DOHH2 (cell line): ENCODE results near the gene CDK2.

Experiments
- H3F3A ChIP-seq: fragments of 200-600 bp; sonication (generic), shearing (Covaris generic); 2 replicates; pipeline ENCODE4 v1.6.0; 2016; ENCODE audit warnings: antibody characterized with exemption, mild to moderate bottlenecking; ENCODE audit not compliant: control insufficient read depth, insufficient read depth
- H3K27ac ChIP-seq: fragments of 200-600 bp; sonication (generic); 2 replicates; pipeline ENCODE4 v1.5.1; 2014; ENCODE audit warnings: low read depth, mild to moderate bottlenecking, low read length, moderate library complexity
- H3K27me3 ChIP-seq: fragments of 200-600 bp; sonication (generic); 2 replicates; pipeline ENCODE4 v1.6.1; 2014; ENCODE audit warnings: mild to moderate bottlenecking, low read length, mixed read lengths; ENCODE audit not compliant: control insufficient read depth
- H3K36me3 ChIP-seq: fragments of 200-600 bp; sonication (generic); 2 replicates; pipeline ENCODE4 v1.6.1; 2014; ENCODE audit warnings: mild to moderate bottlenecking, low read length, moderate library complexity, mixed read lengths; ENCODE audit not compliant: control insufficient read depth
- H3K4me1 ChIP-seq: fragments of 200-600 bp; sonication (generic); 2 replicates; pipeline ENCODE4 v1.6.1; 2014; ENCODE audit warnings: mild to moderate bottlenecking, low read length, mixed read lengths; ENCODE audit not compliant: control insufficient read depth
- H3K4me2 ChIP-seq: fragments of 200-600 bp; sonication (generic); 2 replicates; pipeline ENCODE4 v1.6.0; 2014; ENCODE audit warnings: mild to moderate bottlenecking, low read length, moderate library complexity
- H3K4me3 ChIP-seq: fragments of 200-600 bp; sonication (generic); 2 replicates; pipeline ENCODE4 v1.5.1; 2014; ENCODE audit warnings: mild to moderate bottlenecking, low read length, mixed read lengths
- H3K79me2 ChIP-seq: fragments of 200-600 bp; sonication (generic); 2 replicates; pipeline ENCODE4 v1.6.1; 2014; ENCODE audit warnings: mild to moderate bottlenecking, low read length, mixed read lengths; ENCODE audit not compliant: control insufficient read depth
- H3K9me2 ChIP-seq: fragments of 200-600 bp; sonication (generic); replicated peaks from 2 replicates; pipeline ENCODE4 v1.6.1; 2014; ENCODE audit warnings: mild to moderate bottlenecking, low read length, mixed read lengths; ENCODE audit not compliant: control insufficient read depth
- H3K9me3 ChIP-seq: fragments of 200-600 bp; sonication (generic); 2 replicates; pipeline ENCODE4 v1.6.1; 2014; ENCODE audit warnings: antibody characterized with exemption, low read length, mixed read lengths; ENCODE audit not compliant: control insufficient read depth, insufficient read depth
- H4K20me1 ChIP-seq: fragments of 200-600 bp; sonication (generic); 2 replicates; pipeline ENCODE4 v1.6.0; 2014; ENCODE audit warnings: low read depth, mild to moderate bottlenecking, antibody characterized with exemption, low read length, moderate library complexity; ENCODE audit not compliant: control insufficient read depth, insufficient read depth
- CTCF ChIP-seq: fragments of 200-600 bp; sonication (generic); IDR thresholded peaks from one replicate; pipeline ENCODE4 v1.5.1; 2014; ENCODE audit warnings: antibody characterized with exemption, mild to moderate bottlenecking, low read depth, low read length; ENCODE audit not compliant: poor library complexity, severe bottlenecking
- EZH2phosphoT487 ChIP-seq: fragments of 200-600 bp; sonication (generic); IDR thresholded peaks from 2 replicates; pipeline ENCODE4 v1.6.1; 2017; ENCODE audit warnings: borderline replicate concordance, mild to moderate bottlenecking, antibody characterized with exemption, low read length, moderate library complexity, mixed read lengths

The CDK2 gene

GRCh38 chr12:56010111-56010570, 43.5 kb downstream of the CDK2 start:
- Histone ChIP-seq H3F3A (peaks cover 6% of the 10 kb centered on the region; the same call in 1 of the 2 replicates), H3K79me2 (0 out of 2 replicates have a peak, but pooled peaks cover 3% of the 10 kb centered on the region), H3K36me3 (no peaks in the 10 kb centered on the region), H3K4me1 (peaks cover 10% of the 10 kb centered on the region), H3K4me3 (no peak overlapping the region), H3K27me3 (no peaks in the 10 kb centered on the region), H3K27ac (no peak overlapping the region), H3K4me2 (no peak overlapping the region), H4K20me1 (no peaks in the 10 kb centered on the region), H3K9me3 (no peaks in the 10 kb centered on the region), H3K9me2 (no peaks in the 10 kb centered on the region)
- TF ChIP-seq CTCF (no peak), EZH2phosphoT487 (no peak)

GRCh38 chr12:56011509-56012090, 45.0 kb downstream of the CDK2 start:
- TF ChIP-seq EZH2phosphoT487 (no peak), CTCF (no peak)
- H3K4me2 ChIP-seq: no peak overlapping the region
- 0 out of 2 replicates have a peak, but pooled peaks cover 3% of the 10 kb centered on the region for H3K79me2 ChIP-seq
- H3K4me1 ChIP-seq: peaks cover 10% of the 10 kb centered on the region
- no peaks in the 10 kb centered on the region for H3K9me3 ChIP-seq
- H3K27ac ChIP-seq: no peak overlapping the region
- no peaks in the 10 kb centered on the region for H3K9me2 ChIP-seq
- 0 out of 2 replicates have a peak, but pooled peaks cover 3% of the 10 kb centered on the region for H3F3A ChIP-seq
- H4K20me1 ChIP-seq: no peaks in the 10 kb centered on the region
- no peaks in the 10 kb centered on the region for H3K36me3 ChIP-seq
- H3K27me3 ChIP-seq: no peaks in the 10 kb centered on the region
- no peak overlapping the region for H3K4me3 ChIP-seq

- H3K27ac ChIP-seq: no peak overlapping the region
- H4K20me1 ChIP-seq: no peaks in the 10 kb centered on the region
- H3K9me2 ChIP-seq: no peaks in the 10 kb centered on the region
- no peak overlapping the region for H3K4me3 ChIP-seq
- 0 out of 2 replicates have a peak, but pooled peaks cover 3% of the 10 kb centered on the region for H3F3A ChIP-seq
- H3K79me2 ChIP-seq: no peaks in the 10 kb centered on the region
- no peaks in the 10 kb centered on the region for H3K36me3 ChIP-seq
- H3K4me1 ChIP-seq: no peaks in the 10 kb centered on the region
- TF ChIP-seq EZH2phosphoT487: no peak
- TF ChIP-seq CTCF: no peak
- H3K4me2 ChIP-seq: no peak overlapping the region
- no peaks in the 10 kb centered on the region for H3K27me3 ChIP-seq
- H3K9me3 ChIP-seq: no peaks in the 10 kb centered on the region
These were observed 46.9 kb downstream of the CDK2 start for GRCh38 chr12:56013482-56013881.
